Measurements from ENCODE around the gene IRF5. TPM values are rescaled to one million over a fixed set of nuclear protein-coding genes. Genes with fewer than 3 reads are reported as not detected.
"Not testable (repeated sequence)": the region's sequence is repeated elsewhere in the genome, so short reads cannot be mapped to it uniquely, and the experiment has no call there.

Gene IRF5
- total RNA-seq, 1 experiment from 2014 or later, result 0.66 TPM

DNA sequence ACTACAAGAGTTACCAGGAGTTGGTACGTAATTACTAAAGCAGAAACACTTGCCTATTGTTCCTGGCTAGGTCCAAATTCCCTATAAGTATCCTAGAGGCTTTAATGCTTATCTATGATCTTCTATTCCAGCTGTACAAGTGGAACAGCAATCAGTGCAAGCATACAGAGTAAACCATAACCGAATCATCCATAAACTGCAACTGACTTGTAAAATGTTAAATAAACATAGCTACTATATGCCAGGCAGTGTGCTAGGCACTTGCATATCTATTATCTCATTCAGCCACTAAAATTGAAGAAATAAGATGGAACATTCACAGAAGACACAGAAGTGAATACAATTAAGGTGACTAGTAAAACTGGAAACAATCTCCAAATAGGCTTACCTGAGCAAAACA, 55.7 kb downstream of the IRF5 start (continued):
- TF ChIP-seq, protein P1, sequence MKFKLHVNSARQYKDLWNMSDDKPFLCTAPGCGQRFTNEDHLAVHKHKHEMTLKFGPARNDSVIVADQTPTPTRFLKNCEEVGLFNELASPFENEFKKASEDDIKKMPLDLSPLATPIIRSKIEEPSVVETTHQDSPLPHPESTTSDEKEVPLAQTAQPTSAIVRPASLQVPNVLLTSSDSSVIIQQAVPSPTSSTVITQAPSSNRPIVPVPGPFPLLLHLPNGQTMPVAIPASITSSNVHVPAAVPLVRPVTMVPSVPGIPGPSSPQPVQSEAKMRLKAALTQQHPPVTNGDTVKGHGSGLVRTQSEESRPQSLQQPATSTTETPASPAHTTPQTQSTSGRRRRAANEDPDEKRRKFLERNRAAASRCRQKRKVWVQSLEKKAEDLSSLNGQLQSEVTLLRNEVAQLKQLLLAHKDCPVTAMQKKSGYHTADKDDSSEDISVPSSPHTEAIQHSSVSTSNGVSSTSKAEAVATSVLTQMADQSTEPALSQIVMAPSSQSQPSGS (CRISPR knock-in tag; IDR thresholded peaks at IDR 0.05; ENCODE audit: borderline replicate concordance, low read depth), result no peak
- TF ChIP-seq, protein P2, sequence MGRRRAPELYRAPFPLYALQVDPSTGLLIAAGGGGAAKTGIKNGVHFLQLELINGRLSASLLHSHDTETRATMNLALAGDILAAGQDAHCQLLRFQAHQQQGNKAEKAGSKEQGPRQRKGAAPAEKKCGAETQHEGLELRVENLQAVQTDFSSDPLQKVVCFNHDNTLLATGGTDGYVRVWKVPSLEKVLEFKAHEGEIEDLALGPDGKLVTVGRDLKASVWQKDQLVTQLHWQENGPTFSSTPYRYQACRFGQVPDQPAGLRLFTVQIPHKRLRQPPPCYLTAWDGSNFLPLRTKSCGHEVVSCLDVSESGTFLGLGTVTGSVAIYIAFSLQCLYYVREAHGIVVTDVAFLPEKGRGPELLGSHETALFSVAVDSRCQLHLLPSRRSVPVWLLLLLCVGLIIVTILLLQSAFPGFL (CRISPR knock-in tag; IDR thresholded peaks at IDR 0.05; ENCODE audit: borderline replicate concordance), result no peak

DNA sequence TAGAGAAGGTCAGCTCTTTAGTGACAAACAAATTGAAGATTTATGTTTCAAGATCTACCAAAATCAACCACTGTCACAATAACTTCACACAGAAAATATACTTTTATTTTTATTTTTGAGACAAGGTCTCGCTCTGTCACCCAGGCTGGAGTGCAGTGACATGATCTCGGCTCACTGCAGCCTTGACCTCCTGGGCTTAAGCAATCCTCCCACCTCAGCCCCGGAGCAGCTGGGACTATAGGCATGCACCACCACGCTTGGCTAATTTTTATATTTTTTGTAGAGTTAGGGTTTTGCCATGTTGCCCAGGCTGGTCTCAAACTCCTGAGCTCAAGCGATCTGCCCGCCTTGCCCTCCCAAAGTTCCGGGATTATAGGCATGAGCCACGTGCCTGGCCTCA, 56.8 kb downstream of the IRF5 start:
- ATAC-seq; H3K27me3 Mint-ChIP-seq (ENCODE audit: low read depth); H3K27ac Mint-ChIP-seq; H3K9me3 Mint-ChIP-seq; DNase-seq (ENCODE audit: low spot score); POLR2A ChIA-PET; H3K4me1 Mint-ChIP-seq; H3K4me3 Mint-ChIP-seq: not testable (repeated sequence)
- CTCF ChIA-PET, result interaction anchor here (1.5 to 1.9 kb wide), 2 partner anchors 47 to 97 kb away, joined by 5 to 8 read pairs; no protein-coding TSS in a partner anchor
- peaks cover 42% of the 10 kb centered on the region for H3K36me3 Mint-ChIP-seq

DNA sequence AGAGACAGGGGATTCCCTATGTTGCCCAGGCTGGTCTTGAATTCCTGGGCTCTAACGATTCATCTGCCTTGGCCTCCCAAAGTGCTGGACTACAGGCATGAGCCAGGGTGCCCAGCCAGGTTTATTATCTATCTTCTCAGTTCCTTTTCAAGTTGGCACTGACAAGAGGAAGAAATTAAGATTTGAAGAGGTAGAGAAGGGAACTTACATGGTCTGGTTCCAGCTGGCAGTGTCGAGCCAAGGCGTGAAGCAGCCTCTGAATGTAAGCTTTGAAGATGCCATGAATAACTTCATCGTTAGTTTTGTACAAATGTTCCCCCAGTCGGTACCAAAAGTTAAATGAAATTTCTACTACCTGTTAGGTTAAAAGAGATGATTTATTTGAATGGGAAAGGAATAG, 59.5 kb downstream of the IRF5 start:
- DNase-seq (ENCODE audit: low spot score), result no peak
- Mint-ChIP-seq H3K4me1 (no peaks in the 10 kb centered on the region), H3K27ac (no peak overlapping the region), H3K36me3 (peaks cover 47% of the 10 kb centered on the region), H3K4me3 (no peak overlapping the region), H3K9me3 (no peaks in the 10 kb centered on the region), H3K27me3 (ENCODE audit: low read depth) (no peaks in the 10 kb centered on the region)
- POLR2A ChIA-PET, result interaction anchor here (0.7 kb wide), 1 partner anchor 58 kb away, joined by 3 read pairs; the partner anchor contains the start of gene TNPO3
- no peak for ATAC-seq
- TF ChIP-seq GRHL2 (CRISPR knock-in tag; IDR thresholded peaks at IDR 0.05; ENCODE audit: insufficient replicate concordance, severe bottlenecking) (no peak), ZNF263 (CRISPR knock-in tag; IDR thresholded peaks at IDR 0.05; ENCODE audit: low read depth) (no peak), NFATC4 (CRISPR knock-in tag; IDR thresholded peaks at IDR 0.05) (no peak), SMAD4 (CRISPR knock-in tag; IDR thresholded peaks at IDR 0.05) (no peak), NR2C2 (CRISPR knock-in tag; IDR thresholded peaks at IDR 0.05) (no peak), STAT6 (CRISPR knock-in tag; conservative IDR thresholded peaks at IDR 0.05; ENCODE audit: low read depth) (no peak), CDX4 (CRISPR knock-in tag; IDR thresholded peaks at IDR 0.05; ENCODE audit: borderline replicate concordance) (no peak)
- TF ChIP-seq, protein P3, sequence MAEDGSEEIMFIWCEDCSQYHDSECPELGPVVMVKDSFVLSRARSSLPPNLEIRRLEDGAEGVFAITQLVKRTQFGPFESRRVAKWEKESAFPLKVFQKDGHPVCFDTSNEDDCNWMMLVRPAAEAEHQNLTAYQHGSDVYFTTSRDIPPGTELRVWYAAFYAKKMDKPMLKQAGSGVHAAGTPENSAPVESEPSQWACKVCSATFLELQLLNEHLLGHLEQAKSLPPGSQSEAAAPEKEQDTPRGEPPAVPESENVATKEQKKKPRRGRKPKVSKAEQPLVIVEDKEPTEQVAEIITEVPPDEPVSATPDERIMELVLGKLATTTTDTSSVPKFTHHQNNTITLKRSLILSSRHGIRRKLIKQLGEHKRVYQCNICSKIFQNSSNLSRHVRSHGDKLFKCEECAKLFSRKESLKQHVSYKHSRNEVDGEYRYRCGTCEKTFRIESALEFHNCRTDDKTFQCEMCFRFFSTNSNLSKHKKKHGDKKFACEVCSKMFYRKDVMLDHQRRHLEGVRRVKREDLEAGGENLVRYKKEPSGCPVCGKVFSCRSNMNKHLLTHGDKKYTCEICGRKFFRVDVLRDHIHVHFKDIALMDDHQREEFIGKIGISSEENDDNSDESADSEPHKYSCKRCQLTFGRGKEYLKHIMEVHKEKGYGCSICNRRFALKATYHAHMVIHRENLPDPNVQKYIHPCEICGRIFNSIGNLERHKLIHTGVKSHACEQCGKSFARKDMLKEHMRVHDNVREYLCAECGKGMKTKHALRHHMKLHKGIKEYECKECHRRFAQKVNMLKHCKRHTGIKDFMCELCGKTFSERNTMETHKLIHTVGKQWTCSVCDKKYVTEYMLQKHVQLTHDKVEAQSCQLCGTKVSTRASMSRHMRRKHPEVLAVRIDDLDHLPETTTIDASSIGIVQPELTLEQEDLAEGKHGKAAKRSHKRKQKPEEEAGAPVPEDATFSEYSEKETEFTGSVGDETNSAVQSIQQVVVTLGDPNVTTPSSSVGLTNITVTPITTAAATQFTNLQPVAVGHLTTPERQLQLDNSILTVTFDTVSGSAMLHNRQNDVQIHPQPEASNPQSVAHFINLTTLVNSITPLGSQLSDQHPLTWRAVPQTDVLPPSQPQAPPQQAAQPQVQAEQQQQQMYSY (CRISPR knock-in tag; IDR thresholded peaks at IDR 0.05), result no peak
- TF ChIP-seq, protein P4, sequence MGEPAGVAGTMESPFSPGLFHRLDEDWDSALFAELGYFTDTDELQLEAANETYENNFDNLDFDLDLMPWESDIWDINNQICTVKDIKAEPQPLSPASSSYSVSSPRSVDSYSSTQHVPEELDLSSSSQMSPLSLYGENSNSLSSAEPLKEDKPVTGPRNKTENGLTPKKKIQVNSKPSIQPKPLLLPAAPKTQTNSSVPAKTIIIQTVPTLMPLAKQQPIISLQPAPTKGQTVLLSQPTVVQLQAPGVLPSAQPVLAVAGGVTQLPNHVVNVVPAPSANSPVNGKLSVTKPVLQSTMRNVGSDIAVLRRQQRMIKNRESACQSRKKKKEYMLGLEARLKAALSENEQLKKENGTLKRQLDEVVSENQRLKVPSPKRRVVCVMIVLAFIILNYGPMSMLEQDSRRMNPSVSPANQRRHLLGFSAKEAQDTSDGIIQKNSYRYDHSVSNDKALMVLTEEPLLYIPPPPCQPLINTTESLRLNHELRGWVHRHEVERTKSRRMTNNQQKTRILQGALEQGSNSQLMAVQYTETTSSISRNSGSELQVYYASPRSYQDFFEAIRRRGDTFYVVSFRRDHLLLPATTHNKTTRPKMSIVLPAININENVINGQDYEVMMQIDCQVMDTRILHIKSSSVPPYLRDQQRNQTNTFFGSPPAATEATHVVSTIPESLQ (CRISPR knock-in tag; IDR thresholded peaks at IDR 0.05), result no peak
- TF ChIP-seq, protein P5, sequence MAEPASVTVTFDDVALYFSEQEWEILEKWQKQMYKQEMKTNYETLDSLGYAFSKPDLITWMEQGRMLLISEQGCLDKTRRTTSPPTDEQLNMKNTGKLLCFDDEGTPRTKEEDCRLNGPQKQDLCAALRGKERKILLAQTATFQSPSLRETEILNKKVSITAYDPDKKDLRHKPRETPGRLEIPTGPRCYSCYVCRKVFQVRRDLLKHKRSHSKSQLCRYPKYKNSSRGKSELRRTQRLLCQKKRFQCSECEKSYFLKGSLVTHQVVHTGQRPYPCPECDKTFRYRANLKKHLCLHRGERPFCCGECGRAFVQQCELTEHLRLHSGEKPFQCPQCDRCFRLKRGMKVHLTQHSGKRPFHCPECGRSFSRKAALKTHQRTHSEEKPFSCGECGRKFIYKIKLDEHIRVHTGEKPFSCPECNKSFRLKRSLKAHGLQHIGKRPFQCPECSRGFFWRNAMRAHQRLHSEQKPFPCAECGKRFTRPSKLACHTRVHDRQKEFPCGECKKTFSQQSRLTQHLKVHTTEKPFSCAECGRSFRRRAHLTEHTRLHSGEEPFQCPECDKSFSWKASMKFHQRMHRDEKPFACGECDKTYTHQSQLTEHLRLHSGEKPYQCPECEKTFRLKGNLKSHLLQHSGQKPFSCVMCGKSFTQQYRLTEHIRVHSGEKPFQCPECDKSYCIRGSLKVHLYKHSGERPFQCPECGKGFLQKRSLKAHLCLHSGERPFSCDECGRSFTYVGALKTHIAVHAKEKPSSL (CRISPR knock-in tag; conservative IDR thresholded peaks at IDR 0.05), result no peak
- CTCF ChIA-PET, result interaction anchor here (1.3 kb wide), 1 partner anchor 94 kb away, joined by 5 read pairs; no protein-coding TSS in a partner anchor
